ENCODE results near the gene TRMT61A.
"Not testable (repeated sequence)": the region's sequence is repeated elsewhere in the genome, so short reads cannot be mapped to it uniquely, and the experiment has no call there.

TRMT61A gene

GRCh38 chr14:103509864-103510723 is 18.9 kb upstream of the TRMT61A start:
- no peak for DNase-seq

GRCh38 chr14:103510724-103511693 is 18.0 kb upstream of the TRMT61A start:
- DNase-seq, result no peak

- DNase-seq, result not testable (repeated sequence)
Observed at GRCh38 chr14:103512180-103512579, 16.8 kb upstream of the TRMT61A start.

- no peak for DNase-seq
Observed at GRCh38 chr14:103512701-103513611, 16.0 kb upstream of the TRMT61A start.

GRCh38 chr14:103514596-103515421 is 14.2 kb upstream of the TRMT61A start:
- DNase-seq, result no peak

GRCh38 chr14:103516426-103517173 is 12.4 kb upstream of the TRMT61A start:
- DNase-seq, result no peak

- no peak for DNase-seq
Observed at GRCh38 chr14:103517174-103517566, 11.8 kb upstream of the TRMT61A start.

GRCh38 chr14:103517721-103518421 is 11.1 kb upstream of the TRMT61A start:
- no peak for DNase-seq

GRCh38 chr14:103518422-103519042 is 10.5 kb upstream of the TRMT61A start:
- DNase-seq, result peak; percentile 48

- no peak for DNase-seq
Observed at GRCh38 chr14:103519043-103519836, 9.8 kb upstream of the TRMT61A start.

GRCh38 chr14:103519837-103520212 is 9.2 kb upstream of the TRMT61A start:
- no peak for DNase-seq

GRCh38 chr14:103520269-103520656 is 8.7 kb upstream of the TRMT61A start:
- no peak for DNase-seq

- peak; percentile 79 for DNase-seq
Observed at GRCh38 chr14:103520657-103521437, 8.1 kb upstream of the TRMT61A start.

GRCh38 chr14:103521438-103521950 is 7.5 kb upstream of the TRMT61A start:
- no peak for DNase-seq

GRCh38 chr14:103521951-103522563 is 6.9 kb upstream of the TRMT61A start:
- DNase-seq, result no peak

- DNase-seq, result peak; percentile 35
Observed at GRCh38 chr14:103522649-103523574, 6.1 kb upstream of the TRMT61A start, which contains the start of gene CKB. TSS of gene CKB (minus strand) at chr14:103522830. CDS start at chr14:103522493, 337 bp downstream.

All from CD4-positive, alpha-beta T cell treated with Interleukin-15 for 1 hour (primary cell).